Measurements from ENCODE around the gene DSE. TPM values are rescaled to one million over a fixed set of nuclear protein-coding genes. Genes with fewer than 3 reads are reported as not detected.

The DSE gene
- total and polyA plus RNA-seq, 2 donors (not counting 1 experiment from before 2014, with no cell fraction given), result 8.3 to 8.6 TPM

- ChIA-PET POLR2A (interaction anchor here (0.7 kb wide), 1 partner anchor 83 kb away, joined by 3 read pairs; no protein-coding TSS in a partner anchor), CTCF (interaction anchor here (0.6 to 1.5 kb wide), 2 partner anchors 188 to 197 kb away, joined by 3 to 6 read pairs; partner anchors contain the start of gene TSPYL1)
- TF ChIP-seq EZH2 (IDR thresholded peaks at IDR 0.05; ENCODE audit: borderline replicate concordance, insufficient read depth, low read depth, low read length, poor library complexity, severe bottlenecking) (no peak), CTCF (IDR thresholded peaks at IDR 0.05) (no peak)
- peak overlapping the region; percentile 68 to 72 for H3K27ac ChIP-seq (ENCODE audit: low read length in 2 of 2)
- intact Hi-C loops (cut with micrococcal nuclease), result loop anchor here (1.0 kb wide), 2 partner anchors 11 to 107 kb away; no protein-coding TSS in a partner anchor
- Mint-ChIP-seq H3K9me3 (ENCODE audit: insufficient read depth) (no peaks in the 10 kb centered on the region), H3K4me3 (peak overlapping the region; percentile 78), H3K27me3 (no peaks in the 10 kb centered on the region), H3K4me1 (peaks cover 33% of the 10 kb centered on the region), H3K27ac (peak overlapping the region; percentile 92)
- no peaks in the 10 kb centered on the region for H3K36me3 ChIP-seq (replicated peaks in 1 of 2; ENCODE audit: control extremely low read depth in 1 of 2, control insufficient read depth in 1 of 2, extremely low read depth in 1 of 2, insufficient read depth in 2 of 2, low read length in 1 of 2)
- WGBS (ENCODE audit: insufficient coverage), result 11% methylated on average over 3 of the region's 5 CpGs
- H3K27me3 ChIP-seq (replicated peaks in 1 of 4; ENCODE audit: control extremely low read depth in 1 of 4, control insufficient read depth in 3 of 4, insufficient read depth in 4 of 4, low read length in 3 of 4), result no peaks in the 10 kb centered on the region
- DNase-seq (peak; percentile 75), ATAC-seq (ENCODE audit: low read depth) (peak; percentile 99)
- H3K4me2 ChIP-seq (replicated peaks; ENCODE audit: low read depth, low read length, poor library complexity, severe bottlenecking), result peak overlapping the region; percentile 67
- peak overlapping the region; percentile 24 for H2AFZ ChIP-seq (ENCODE audit: insufficient read depth, low read depth, low read length, poor library complexity, severe bottlenecking)
- H3K4me3 ChIP-seq (ENCODE audit: control extremely low read depth in 1 of 5, extremely low read depth in 1 of 5, insufficient read depth in 1 of 5, low read depth in 2 of 5, low read length in 4 of 5), result peak overlapping the region; percentile 9 to 63 (median 25)
- H3K9ac ChIP-seq (ENCODE audit: low read length), result peak overlapping the region; percentile 56
- H3K4me1 ChIP-seq (ENCODE audit: control insufficient read depth in 2 of 2, insufficient read depth in 2 of 2, low read length in 2 of 2), result peaks cover 24 to 26% of the 10 kb centered on the region in 2 donors
- H3K79me2 ChIP-seq (ENCODE audit: control insufficient read depth, insufficient read depth, low read length), result no peaks in the 10 kb centered on the region
- H4K20me1 ChIP-seq (ENCODE audit: control insufficient read depth, insufficient read depth, low read length, poor library complexity, severe bottlenecking), result no peaks in the 10 kb centered on the region
- no peaks in the 10 kb centered on the region for H3K9me3 ChIP-seq (ENCODE audit: control extremely low read depth in 1 of 3, control insufficient read depth in 2 of 3, insufficient read depth in 1 of 3, low read length in 2 of 3)
These were observed 105.4 kb downstream of the DSE start for GRCh38 chr6:116476002-116476678.

GRCh38 chr6:116482780-116483179, 112.0 kb downstream of the DSE start:
- Histone ChIP-seq H3K4me1 (ENCODE audit: control insufficient read depth in 2 of 2, insufficient read depth in 2 of 2, low read length in 2 of 2) (no peaks in the 10 kb centered on the region), H4K20me1 (ENCODE audit: control insufficient read depth, insufficient read depth, low read length, poor library complexity, severe bottlenecking) (no peaks in the 10 kb centered on the region), H3K9me3 (ENCODE audit: control extremely low read depth in 1 of 3, control insufficient read depth in 2 of 3, insufficient read depth in 1 of 3, low read length in 2 of 3) (no peaks in the 10 kb centered on the region), H3K36me3 (replicated peaks in 1 of 2; ENCODE audit: control extremely low read depth in 1 of 2, control insufficient read depth in 1 of 2, extremely low read depth in 1 of 2, insufficient read depth in 2 of 2, low read length in 1 of 2) (no peaks in the 10 kb centered on the region), H3K27ac (ENCODE audit: low read length in 2 of 2) (no peak overlapping the region), H3K79me2 (ENCODE audit: control insufficient read depth, insufficient read depth, low read length) (no peaks in the 10 kb centered on the region), H3K27me3 (replicated peaks in 1 of 4; ENCODE audit: control extremely low read depth in 1 of 4, control insufficient read depth in 3 of 4, insufficient read depth in 4 of 4, low read length in 3 of 4) (no peaks in the 10 kb centered on the region), H2AFZ (ENCODE audit: insufficient read depth, low read depth, low read length, poor library complexity, severe bottlenecking) (no peak overlapping the region), H3K9ac (ENCODE audit: low read length) (no peak overlapping the region), H3K4me2 (replicated peaks; ENCODE audit: low read depth, low read length, poor library complexity, severe bottlenecking) (no peak overlapping the region), H3K4me3 (ENCODE audit: control extremely low read depth in 1 of 5, extremely low read depth in 1 of 5, insufficient read depth in 1 of 5, low read depth in 2 of 5, low read length in 4 of 5) (no peak overlapping the region)
- 90% methylated on average over 1 of the region's 1 CpG for whole genome bisulfite sequencing (ENCODE audit: insufficient coverage)
- Mint-ChIP-seq H3K4me3 (no peak overlapping the region), H3K27ac (no peak overlapping the region), H3K4me1 (peaks cover 2% of the 10 kb centered on the region), H3K9me3 (ENCODE audit: insufficient read depth) (no peaks in the 10 kb centered on the region), H3K27me3 (peaks cover 4% of the 10 kb centered on the region)
- intact Hi-C loops (cut with micrococcal nuclease), result no loop called here
- TF ChIP-seq EZH2 (IDR thresholded peaks at IDR 0.05; ENCODE audit: borderline replicate concordance, insufficient read depth, low read depth, low read length, poor library complexity, severe bottlenecking) (no peak), CTCF (IDR thresholded peaks at IDR 0.05) (no peak)
- ChIA-PET CTCF (no interaction called here), POLR2A (no interaction called here)
- ATAC-seq (ENCODE audit: low read depth) (no peak), DNase-seq (no peak)
